MM.1S (cell line): ENCODE results near the gene CAV1.

Experiments used
- CTCF ChIP-seq: fragments of 300-600 bp; sonication (generic); IDR thresholded peaks from 2 replicates; pipeline ENCODE4 v1.5.1; 2016; ENCODE audit warnings: antibody characterized with exemption, low read length, mixed read lengths
- EZH2 ChIP-seq: fragments of 300-600 bp; sonication (generic); optimal IDR thresholded peaks from 2 replicates; pipeline ENCODE3; 2017; ENCODE audit warnings: low read depth, mild to moderate bottlenecking, antibody characterized with exemption, low read length, mixed read lengths
- EZH2phosphoT487 ChIP-seq: fragments of 300-600 bp; sonication (generic); IDR thresholded peaks from 2 replicates; pipeline ENCODE4 v1.6.1; 2018; ENCODE audit warnings: antibody characterized with exemption, low read length

- TF ChIP-seq CTCF (no peak), EZH2 (no peak), EZH2phosphoT487 (no peak)
Observed at GRCh38 chr7:116500078-116500853, 24.6 kb upstream of the CAV1 start.
